Measurements from ENCODE around the gene KDM5B.

The KDM5B gene

DNA sequence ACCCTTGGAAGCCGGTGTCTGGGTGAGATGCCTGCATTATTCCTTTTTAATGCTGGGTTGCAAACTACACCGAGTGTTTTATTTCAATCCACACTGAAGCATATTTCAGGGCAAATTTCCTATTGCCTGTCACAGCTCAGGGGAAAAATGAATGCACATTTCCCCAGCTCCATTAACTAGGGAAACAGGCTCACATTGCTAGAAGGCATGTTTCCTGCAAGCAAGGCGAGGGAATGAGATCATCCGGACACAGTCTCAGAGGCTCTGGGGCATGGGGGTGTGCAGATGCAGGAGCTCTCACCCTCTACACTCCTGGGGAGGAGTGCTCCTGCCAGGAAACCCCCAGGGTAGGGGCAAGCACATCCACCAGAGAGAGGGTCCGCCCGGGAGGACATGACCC, 122.6 kb downstream of the KDM5B start:
- Histone ChIP-seq H2AFZ (ENCODE audit: low read length) (no peak overlapping the region), H3F3A (ENCODE audit: insufficient read depth, low read length) (no peaks in the 10 kb centered on the region), H3K4me2 (ENCODE audit: low read depth, low read length) (no peak overlapping the region), H3K4me3 (ENCODE audit: low read length) (no peak overlapping the region), H3K36me3 (replicated peaks; ENCODE audit: insufficient read depth, low read length) (no peaks in the 10 kb centered on the region), H3K9ac (ENCODE audit: low read length) (no peak overlapping the region), H3K9me2 (replicated peaks; ENCODE audit: insufficient read depth, low read length) (no peaks in the 10 kb centered on the region), H3K27ac (ENCODE audit: low read length) (no peak overlapping the region), H3K27me3 (replicated peaks; ENCODE audit: insufficient read depth, low read length) (peaks cover 88% of the 10 kb centered on the region), H3K4me1 (ENCODE audit: low read length) (no peaks in the 10 kb centered on the region), H4K20me1 (ENCODE audit: insufficient read depth, low read length) (no peaks in the 10 kb centered on the region), H3K79me2 (ENCODE audit: low read length) (no peaks in the 10 kb centered on the region), H3K9me3 (replicated peaks; ENCODE audit: insufficient read depth, low read length) (no peaks in the 10 kb centered on the region)
- no peak for DNase-seq
- TF ChIP-seq, protein P1, sequence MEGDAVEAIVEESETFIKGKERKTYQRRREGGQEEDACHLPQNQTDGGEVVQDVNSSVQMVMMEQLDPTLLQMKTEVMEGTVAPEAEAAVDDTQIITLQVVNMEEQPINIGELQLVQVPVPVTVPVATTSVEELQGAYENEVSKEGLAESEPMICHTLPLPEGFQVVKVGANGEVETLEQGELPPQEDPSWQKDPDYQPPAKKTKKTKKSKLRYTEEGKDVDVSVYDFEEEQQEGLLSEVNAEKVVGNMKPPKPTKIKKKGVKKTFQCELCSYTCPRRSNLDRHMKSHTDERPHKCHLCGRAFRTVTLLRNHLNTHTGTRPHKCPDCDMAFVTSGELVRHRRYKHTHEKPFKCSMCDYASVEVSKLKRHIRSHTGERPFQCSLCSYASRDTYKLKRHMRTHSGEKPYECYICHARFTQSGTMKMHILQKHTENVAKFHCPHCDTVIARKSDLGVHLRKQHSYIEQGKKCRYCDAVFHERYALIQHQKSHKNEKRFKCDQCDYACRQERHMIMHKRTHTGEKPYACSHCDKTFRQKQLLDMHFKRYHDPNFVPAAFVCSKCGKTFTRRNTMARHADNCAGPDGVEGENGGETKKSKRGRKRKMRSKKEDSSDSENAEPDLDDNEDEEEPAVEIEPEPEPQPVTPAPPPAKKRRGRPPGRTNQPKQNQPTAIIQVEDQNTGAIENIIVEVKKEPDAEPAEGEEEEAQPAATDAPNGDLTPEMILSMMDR (IDR thresholded peaks at IDR 0.05; ENCODE audit: low read length): no peak
- TF ChIP-seq EZH2 (optimal IDR thresholded peaks at IDR 0.05; ENCODE audit: low read depth, low read length) (no peak), EZH2phosphoT487 (IDR thresholded peaks at IDR 0.05; ENCODE audit: low read length) (no peak)

DNA sequence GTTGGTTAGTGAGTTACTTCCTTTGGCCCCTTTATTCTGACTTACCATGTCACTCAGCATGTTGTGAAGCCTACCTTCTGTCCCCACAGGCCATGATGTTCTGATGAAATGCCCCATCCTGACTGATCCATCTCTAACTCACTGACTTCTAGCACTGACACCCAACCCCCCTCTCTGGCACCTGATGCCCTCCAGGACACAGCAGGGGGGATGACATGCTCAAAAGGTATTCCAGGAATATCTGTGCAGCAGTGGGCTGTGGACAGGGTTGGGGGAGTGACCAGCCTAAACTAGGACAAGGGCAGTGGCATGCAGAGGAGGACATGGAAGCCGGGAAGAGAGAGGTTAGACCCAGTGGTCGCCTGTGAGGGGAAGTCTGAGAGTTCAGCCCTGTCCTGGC, 123.5 kb downstream of the KDM5B start:
- no peaks in the 10 kb centered on the region for H3K9me2 ChIP-seq (replicated peaks; ENCODE audit: insufficient read depth, low read length)
- no peak overlapping the region for H3K9ac ChIP-seq (ENCODE audit: low read length)
- H2AFZ ChIP-seq (ENCODE audit: low read length): no peak overlapping the region
- peaks cover 78% of the 10 kb centered on the region for H3K27me3 ChIP-seq (replicated peaks; ENCODE audit: insufficient read depth, low read length)
- no peaks in the 10 kb centered on the region for H4K20me1 ChIP-seq (ENCODE audit: insufficient read depth, low read length)
- no peaks in the 10 kb centered on the region for H3K9me3 ChIP-seq (replicated peaks; ENCODE audit: insufficient read depth, low read length)
- no peaks in the 10 kb centered on the region for H3K79me2 ChIP-seq (ENCODE audit: low read length)
- no peaks in the 10 kb centered on the region for H3K4me1 ChIP-seq (ENCODE audit: low read length)
- H3K36me3 ChIP-seq (replicated peaks; ENCODE audit: insufficient read depth, low read length): no peaks in the 10 kb centered on the region
- DNase-seq: no peak
- H3F3A ChIP-seq (ENCODE audit: insufficient read depth, low read length): no peaks in the 10 kb centered on the region
- H3K4me2 ChIP-seq (ENCODE audit: low read depth, low read length): no peak overlapping the region
- H3K27ac ChIP-seq (ENCODE audit: low read length): no peak overlapping the region
- no peak for TF ChIP-seq EZH2 (optimal IDR thresholded peaks at IDR 0.05; ENCODE audit: low read depth, low read length)
- TF ChIP-seq, protein P1 (IDR thresholded peaks at IDR 0.05; ENCODE audit: low read length): no peak
- TF ChIP-seq EZH2phosphoT487 (IDR thresholded peaks at IDR 0.05; ENCODE audit: low read length): no peak
- H3K4me3 ChIP-seq (ENCODE audit: low read length): no peak overlapping the region

DNA sequence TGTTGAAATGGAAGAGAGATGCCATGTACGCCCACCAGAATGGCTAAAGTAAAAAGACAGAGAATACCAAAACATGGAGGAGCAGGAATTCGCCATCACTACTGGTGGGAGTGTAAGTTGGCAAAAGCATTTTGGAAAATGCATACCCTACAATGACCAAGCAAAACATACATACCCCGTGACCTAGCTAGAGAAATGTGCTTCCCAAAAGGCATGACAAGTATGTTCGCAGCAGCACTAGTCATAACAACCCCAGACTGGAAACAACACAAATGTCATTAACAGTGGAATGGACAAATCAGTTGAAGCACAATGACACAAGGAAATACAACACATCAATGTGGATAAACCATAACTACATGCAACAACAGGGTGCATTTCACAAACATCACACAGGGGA, 125.2 kb downstream of the KDM5B start:
- no peak for DNase-seq
- no peak overlapping the region for H2AFZ ChIP-seq (ENCODE audit: low read length)
- H3K79me2 ChIP-seq (ENCODE audit: low read length): no peaks in the 10 kb centered on the region

More for the DNA sequence above, 125.2 kb downstream of the KDM5B start:
- TF ChIP-seq, protein P1 (IDR thresholded peaks at IDR 0.05; ENCODE audit: low read length): no peak
- TF ChIP-seq EZH2phosphoT487 (IDR thresholded peaks at IDR 0.05; ENCODE audit: low read length) (no peak), EZH2 (optimal IDR thresholded peaks at IDR 0.05; ENCODE audit: low read depth, low read length) (no peak)
- H3K9me3 ChIP-seq (replicated peaks; ENCODE audit: insufficient read depth, low read length): no peaks in the 10 kb centered on the region
- no peaks in the 10 kb centered on the region for H4K20me1 ChIP-seq (ENCODE audit: insufficient read depth, low read length)
- no peak overlapping the region for H3K4me3 ChIP-seq (ENCODE audit: low read length)
- H3F3A ChIP-seq (ENCODE audit: insufficient read depth, low read length): no peaks in the 10 kb centered on the region
- no peaks in the 10 kb centered on the region for H3K4me1 ChIP-seq (ENCODE audit: low read length)
- H3K9me2 ChIP-seq (replicated peaks; ENCODE audit: insufficient read depth, low read length): no peaks in the 10 kb centered on the region
- H3K27me3 ChIP-seq (replicated peaks; ENCODE audit: insufficient read depth, low read length): peaks cover 62% of the 10 kb centered on the region
- no peak overlapping the region for H3K9ac ChIP-seq (ENCODE audit: low read length)
- H3K27ac ChIP-seq (ENCODE audit: low read length): no peak overlapping the region
- H3K36me3 ChIP-seq (replicated peaks; ENCODE audit: insufficient read depth, low read length): no peaks in the 10 kb centered on the region
- H3K4me2 ChIP-seq (ENCODE audit: low read depth, low read length): no peak overlapping the region
